ENCODE results near the gene ALK.

DNA sequence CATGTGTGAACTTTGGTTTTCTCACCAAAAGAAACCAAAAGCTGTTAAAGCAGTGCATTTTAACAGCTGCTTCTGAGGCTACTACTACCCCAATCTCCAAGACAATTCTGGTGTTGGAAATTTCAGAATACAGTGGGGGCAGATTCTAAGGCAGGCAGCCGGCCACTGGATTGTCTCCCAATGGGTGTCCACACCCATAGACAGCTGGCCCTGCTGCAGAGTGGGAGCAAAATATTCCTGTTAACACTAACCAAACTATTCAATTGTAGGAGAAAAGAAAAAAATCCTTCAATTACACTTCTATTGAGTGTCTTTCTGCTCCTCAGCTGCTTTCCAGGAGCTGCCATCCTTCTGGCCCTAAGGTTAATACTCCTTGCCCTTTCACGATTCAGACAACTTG, 223.7 kb downstream of the ALK start:
- TF ChIP-seq, protein P1, sequence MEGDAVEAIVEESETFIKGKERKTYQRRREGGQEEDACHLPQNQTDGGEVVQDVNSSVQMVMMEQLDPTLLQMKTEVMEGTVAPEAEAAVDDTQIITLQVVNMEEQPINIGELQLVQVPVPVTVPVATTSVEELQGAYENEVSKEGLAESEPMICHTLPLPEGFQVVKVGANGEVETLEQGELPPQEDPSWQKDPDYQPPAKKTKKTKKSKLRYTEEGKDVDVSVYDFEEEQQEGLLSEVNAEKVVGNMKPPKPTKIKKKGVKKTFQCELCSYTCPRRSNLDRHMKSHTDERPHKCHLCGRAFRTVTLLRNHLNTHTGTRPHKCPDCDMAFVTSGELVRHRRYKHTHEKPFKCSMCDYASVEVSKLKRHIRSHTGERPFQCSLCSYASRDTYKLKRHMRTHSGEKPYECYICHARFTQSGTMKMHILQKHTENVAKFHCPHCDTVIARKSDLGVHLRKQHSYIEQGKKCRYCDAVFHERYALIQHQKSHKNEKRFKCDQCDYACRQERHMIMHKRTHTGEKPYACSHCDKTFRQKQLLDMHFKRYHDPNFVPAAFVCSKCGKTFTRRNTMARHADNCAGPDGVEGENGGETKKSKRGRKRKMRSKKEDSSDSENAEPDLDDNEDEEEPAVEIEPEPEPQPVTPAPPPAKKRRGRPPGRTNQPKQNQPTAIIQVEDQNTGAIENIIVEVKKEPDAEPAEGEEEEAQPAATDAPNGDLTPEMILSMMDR (IDR thresholded peaks at IDR 0.05; ENCODE audit: low read length), result no peak
- no peak for TF ChIP-seq EZH2 (IDR thresholded peaks at IDR 0.05; ENCODE audit: borderline replicate concordance, low read length)
